GM15510 (cell line): Measurements from ENCODE around the gene UNC13C.

Source experiments
- POLR2A ChIP-seq: IDR thresholded peaks from 3 replicates; pipeline ENCODE4 v1.6.1; 2011; ENCODE audit warnings: borderline replicate concordance; ENCODE audit not compliant: insufficient read length; ENCODE audit errors: extremely low read depth

Gene UNC13C

DNA sequence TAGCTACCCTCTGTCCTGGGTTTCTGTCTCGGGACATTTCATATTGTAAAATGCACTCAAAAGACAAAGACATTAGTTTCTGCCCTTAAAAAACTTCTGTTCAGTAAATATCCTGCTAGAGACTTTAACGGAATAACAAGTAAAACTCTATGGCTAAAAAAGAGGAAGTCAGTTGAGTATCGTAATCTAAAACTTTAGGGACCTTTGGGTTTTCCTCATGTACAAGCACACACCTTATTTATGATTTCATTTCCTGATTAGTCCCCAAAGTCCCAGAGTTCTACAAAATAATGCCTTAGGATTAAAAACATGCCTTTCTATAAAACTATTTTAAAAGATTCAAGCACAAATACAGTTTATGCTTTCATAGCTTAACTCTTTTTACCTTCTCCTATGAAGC is 585.9 kb downstream of the UNC13C start:
- no peak for TF ChIP-seq POLR2A

DNA sequence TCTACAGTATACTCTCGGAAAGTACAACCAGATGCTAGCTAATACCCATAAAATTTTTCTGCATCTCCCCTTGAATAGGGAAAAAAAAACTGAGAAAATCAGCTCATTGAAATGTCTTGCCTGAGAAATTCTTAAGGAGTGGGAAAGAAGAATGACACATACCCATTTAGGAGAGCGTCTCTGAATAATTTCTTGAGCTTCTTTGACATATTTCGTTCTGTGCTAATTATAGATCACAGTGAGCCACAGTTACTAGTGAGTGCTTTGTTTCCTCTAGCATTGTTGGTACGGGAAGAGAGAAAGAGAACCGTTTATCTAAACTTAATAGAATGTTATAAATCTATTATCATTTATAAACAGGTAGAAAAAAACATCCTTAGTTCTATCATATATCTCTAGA is 588.4 kb downstream of the UNC13C start:
- TF ChIP-seq POLR2A, result no peak

DNA sequence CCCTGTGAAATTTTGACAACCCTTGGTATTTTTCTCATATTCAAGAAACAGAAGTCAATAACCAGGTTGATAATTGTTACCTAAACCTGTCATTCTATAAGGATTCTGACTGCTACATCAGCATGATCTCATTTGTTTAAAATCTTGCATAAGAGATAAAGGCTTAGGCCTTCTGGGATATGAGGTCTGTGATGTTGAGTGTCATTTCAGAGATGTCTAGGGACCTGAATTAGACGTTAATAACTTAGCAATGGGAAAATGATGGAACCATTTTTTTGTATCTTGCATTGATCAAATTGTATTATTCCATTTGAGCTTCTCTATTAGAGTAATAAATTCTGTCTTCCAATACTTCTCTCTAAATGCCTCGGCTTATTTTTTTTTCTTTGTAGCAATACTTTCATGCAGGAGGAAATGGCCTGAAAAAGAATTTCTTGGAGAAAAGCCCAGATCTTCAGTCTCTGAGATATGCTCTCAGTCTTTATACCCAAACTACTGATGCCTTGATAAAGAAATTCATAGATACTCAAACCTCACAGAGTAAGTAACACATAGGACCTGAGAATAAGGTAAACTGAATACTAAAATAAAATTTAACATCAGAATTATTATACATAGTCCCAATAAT is 589.3 kb downstream of the UNC13C start:
- TF ChIP-seq POLR2A, result no peak

DNA sequence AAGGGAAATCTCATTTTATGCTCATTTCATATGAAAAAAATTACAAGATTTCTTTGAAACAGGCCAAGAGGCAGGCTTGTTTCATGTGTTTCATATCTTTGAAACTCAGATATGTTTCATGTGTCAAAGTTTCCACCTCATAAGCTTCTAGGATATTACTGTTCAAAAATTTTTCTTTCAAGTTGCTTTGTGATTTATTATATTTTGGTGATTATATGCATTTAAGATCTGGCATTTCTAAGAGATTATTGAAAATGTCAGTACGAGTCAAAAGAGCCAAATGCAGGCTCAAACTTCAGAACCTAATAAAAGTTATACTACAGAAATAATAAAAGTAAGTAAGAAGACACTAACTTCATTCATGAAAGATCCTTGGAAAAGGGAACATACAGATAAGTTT is 590.1 kb downstream of the UNC13C start:
- no peak for TF ChIP-seq POLR2A

DNA sequence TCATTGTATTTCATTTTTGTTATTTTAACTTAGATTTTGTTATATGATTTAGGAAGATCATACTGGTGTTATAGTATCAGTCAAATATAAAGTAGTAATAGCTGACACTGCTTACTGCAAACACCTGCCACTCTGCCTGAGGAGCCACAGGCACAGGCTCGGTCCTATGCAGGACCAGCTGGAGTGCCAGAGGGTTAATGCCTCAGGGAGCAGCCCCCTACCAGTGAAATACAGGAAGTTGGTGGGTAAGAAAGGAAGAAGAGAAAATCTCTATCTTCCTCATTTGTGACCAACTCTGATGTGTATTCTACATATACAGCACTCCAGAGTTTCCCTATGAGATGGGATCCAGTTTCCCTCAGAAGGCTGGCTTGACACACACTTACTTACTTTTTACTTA is 593.3 kb downstream of the UNC13C start:
- TF ChIP-seq POLR2A, result no peak

DNA sequence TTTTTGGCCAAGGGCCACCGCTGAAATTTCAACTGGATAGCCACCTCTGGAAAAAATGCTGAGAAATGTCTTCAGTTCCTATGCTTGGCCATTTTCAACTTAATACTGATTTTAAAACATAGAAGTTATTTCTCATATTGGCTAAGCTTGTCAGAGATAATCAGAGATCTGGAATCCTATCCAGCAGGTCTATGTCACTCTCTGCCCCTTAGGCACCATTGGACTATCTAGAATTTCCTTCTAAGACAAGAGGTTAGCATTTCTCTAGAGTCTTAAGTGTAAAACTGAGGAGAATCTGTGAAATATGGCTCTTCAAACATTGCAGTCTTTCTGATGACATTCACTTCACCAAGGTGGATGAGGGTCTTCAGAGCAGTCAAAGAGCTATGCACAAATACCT is 597.3 kb downstream of the UNC13C start:
- TF ChIP-seq POLR2A, result no peak

DNA sequence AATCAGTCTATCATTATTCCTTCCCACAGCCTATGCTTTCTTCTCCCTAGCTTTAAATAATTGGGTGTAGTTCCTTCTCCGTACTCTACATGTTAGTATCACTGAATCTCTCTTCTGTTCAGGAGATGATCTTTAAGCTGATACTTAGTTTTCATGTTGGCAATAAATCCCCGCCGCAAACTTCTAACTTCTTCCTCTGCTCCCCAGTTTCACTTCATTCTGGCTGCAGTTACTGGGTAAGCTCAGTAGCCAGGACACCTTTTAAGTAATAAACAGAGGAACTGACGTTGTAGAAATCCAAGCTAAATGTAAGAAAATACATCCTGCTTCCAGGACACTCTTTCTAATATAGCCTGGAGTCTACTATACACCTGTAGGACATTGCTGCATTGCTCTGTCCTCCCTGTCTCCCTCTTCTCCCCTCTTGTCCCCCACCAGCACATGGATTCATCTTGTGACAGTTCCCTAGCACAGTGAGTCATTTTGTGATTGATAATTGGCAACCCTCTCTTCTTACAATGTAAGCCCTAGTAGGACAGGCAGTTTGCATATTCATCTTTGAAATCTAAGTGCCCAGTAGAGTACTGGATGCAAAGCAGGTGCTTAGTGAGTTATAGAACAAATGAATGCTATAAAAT is 598.2 kb downstream of the UNC13C start:
- TF ChIP-seq POLR2A, result no peak

DNA sequence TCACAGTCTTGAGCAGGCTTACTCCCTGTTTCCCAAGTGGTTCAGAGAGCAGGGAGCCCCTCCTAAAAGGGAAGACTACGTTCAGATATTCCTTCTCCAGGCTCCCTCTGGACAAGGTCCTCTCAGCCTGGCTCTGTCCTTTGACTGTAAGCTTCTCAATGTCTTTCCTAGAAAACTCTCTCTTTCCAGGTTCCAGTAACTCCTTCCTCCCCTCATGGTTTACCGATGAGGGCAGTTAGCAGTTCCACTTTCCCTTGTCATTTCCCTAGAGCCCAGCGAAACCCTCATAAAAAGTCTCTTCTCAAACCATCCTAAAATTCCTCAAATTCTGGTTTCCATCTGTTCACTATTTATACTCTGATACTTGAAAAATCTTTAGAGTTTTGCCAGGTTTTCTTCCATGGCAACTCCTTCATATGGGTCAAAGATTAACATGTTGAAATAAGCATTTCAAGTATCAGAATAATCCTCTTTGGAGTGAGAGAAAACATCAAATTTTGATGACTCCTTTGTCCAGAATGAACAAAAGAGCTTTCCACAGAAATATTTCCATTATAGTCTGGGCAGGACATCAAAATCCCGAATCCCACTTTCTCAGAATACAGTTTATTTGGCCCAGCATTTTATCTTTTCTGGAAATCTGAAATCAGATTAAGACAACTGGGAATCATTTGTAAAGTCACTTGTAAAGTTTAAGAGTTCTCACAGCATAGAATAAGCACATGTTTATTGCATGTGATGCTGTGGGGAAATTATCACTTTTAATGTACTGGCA is 599.4 kb downstream of the UNC13C start:
- no peak for TF ChIP-seq POLR2A

DNA sequence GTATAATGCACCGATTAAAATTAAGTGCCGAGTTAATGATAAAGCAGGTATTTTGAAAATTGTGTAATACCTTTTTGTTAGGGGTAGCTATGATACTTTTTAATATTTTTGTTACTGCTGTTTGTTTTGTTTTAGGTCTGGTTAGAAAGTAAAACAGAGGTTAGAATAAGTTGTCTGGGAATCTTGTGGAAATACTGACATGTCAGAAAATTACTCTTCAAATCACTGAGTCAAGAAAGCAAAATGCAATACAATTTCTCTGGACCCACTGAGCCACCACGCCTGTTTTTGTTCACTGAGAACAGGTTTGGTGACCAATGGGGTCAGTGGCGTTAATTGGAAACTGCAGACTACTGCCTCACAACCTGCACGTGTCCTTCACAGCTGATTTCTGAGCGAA is 601.6 kb downstream of the UNC13C start:
- no peak for TF ChIP-seq POLR2A

DNA sequence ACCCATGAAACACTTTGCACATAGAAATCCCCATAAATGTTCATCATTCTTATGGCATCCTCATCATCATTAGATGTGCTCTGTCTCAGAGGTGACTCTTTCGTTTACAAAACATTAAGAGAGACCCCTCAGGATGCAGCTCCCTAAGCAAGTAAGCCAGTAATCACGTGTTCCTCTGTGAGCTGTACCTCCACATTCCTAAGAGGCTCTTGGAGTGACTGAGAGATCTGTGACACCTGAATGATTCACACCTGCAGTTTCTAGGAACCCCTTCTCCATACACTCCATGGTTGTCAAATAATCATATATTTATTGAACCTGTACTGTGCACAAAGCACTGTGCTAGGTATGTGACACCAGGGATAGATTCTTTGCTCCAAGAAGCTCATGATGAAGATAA is 602.4 kb downstream of the UNC13C start:
- TF ChIP-seq POLR2A, result no peak

DNA sequence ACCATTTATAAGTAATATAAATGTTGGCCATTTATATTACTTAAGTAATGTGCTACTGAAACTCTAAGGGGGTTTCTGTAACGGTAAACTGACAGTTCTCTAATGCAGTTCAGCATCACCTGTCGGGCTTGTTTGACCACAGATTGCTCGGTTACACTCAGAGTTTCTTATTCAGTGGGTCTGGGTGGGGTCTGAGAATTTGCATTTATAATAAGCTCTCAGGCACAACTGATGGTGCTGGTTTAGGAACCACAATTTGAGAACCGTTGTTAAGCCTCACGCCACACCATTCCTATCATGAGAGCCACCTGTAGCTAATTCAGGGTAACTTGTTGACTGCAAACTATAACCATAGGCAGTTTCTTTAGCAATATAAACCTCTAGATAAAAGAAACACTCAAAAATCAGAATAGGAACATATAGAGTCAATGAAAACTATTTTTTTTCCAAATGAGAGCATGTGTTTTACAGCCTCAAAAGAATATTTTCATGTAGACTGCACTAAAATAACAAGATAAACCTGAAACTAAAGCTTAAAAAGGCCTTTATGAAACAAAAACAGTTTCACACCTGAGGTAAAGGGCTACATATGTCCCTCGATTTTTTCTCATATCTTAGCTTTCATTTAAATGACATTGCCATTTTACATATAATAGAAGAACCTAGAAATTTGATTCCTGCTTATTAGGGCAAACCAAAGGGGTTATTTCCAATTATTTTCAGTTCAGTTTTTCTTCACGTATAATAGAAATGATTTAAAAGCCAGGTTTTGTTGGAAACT is 604.8 kb downstream of the UNC13C start:
- TF ChIP-seq POLR2A, result no peak

DNA sequence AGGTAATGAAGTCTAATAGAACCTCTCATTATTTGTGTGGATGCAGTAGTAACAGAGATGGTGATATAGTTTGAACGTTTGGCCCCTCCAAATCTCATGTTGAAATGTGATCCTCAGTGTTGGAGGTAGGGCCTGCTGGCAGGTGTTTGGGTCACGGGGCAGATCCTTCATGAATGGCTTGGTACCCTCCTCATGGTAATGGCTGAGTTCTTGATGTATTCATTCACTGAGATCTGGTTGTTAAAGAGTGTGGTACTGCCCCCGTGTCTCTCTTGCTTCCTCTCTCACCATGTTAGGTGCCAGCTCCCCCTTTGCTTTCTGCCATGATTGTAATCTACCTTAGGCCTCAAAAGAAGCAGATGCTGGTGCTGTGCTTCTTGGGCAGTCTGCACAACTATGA is 606.8 kb downstream of the UNC13C start:
- no peak for TF ChIP-seq POLR2A

DNA sequence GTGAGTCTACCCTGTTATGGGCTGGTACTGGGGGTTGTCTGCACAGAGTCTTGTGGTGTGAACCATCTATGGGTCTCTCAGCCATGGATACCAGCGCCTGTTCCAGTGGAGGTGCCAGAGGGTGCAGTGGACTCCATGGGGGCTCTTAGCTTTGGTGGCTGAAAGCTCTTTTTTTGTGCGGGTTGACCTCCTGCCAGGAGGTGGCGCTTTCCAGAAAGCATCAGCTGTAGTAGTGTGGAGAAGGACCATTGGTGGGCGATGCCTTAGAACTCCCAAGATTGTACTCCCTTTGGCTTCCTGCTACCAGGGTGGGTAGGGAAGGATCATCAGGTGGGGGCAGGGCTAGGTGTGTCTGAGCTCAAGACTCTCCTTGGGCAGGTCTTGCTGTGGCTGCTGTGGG is 615.9 kb downstream of the UNC13C start:
- no peak for TF ChIP-seq POLR2A

DNA sequence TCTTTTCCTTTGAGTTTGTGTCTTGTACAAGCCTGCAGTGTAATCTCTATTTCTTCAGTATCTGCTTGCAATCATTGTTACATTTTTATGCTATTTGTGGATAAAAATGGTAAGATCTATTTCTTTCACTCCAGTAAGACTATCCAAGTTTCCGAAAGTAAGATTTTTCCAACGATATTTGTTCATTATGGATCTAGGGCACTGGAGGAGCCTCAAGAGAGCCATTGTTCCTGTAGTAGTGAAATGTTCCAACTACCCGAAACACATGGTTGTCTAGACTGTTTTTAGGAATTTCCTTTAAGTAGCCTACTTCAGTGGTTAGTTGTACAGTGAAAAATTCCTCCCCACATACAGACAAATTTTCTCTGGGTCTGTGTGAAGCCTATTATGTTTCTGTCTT is 621.1 kb downstream of the UNC13C start:
- TF ChIP-seq POLR2A, result no peak

DNA sequence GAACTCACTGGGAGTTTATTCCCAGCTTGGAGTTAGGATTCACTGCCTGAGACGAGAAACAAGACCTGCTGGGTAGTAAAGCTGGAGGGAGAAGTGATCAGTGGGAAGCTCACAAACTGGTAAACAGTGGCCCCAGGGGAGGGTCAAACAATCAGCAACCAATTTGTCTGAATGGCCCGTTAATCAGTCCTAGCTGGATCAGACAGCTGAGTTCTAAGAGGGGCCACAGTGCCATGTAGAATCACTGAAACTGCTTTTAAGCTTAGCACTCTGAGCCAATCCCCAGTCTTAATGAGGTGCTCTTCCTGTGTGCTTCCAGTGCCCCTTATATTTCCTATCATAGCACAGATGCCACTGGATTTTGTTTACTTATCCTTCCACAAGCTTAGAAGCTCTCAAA is 626.8 kb downstream of the UNC13C start:
- TF ChIP-seq POLR2A, result no peak
